ENCODE measurements around the gene TREH. TPM values are rescaled to one million over a fixed set of nuclear protein-coding genes. Genes with fewer than 3 reads are reported as not detected.
A peak's percentile ranks its signal among the peaks of the same experiment; 100 is the strongest.

The TREH gene
- total RNA-seq, 1 donor from 2014 or later, result not detected

DNA sequence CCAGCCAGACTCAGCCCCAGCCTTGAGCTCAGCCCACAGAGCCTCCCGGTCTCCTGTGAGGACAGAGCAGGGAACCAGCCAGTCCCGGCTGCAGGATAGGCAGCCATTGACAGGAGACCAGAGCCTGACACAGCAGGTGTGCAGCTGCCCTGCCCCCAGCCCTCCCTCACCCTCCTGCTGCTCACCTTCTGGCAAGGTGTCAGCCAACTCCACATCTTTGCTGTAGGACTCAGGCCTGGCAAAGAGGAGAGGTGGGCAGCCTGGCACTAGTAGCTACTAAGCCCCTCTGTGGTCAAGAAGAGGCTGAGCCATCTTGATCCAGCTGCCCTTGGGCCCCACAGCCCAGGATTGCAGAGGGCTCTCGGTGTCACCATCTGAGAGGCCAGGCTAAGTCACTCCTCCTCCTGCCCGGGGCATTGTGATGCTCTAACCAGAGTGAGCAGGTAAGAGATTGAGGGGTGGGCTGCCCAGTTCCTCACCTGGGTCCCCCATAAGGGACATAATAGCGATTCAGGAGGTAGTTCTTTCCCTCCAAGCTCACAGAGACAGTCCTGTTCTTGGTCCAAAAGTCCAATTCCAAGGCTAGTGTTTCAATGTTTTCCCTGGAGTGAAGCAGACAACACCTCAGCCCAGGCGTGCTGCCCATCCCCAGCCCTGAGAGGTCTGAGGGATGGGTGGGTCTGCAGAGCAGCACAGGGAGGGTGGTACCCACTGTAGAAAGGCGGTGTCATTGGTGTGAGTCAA, 18.6 kb downstream of the TREH start:
- DNase-seq (ENCODE audit: low read depth), result no peak
- Histone ChIP-seq H2AFZ (ENCODE audit: low read depth, low read length) (no peak overlapping the region), H3K4me2 (ENCODE audit: low read length) (no peak overlapping the region), H4K20me1 (ENCODE audit: insufficient read depth, low read length) (peaks cover 57% of the 10 kb centered on the region), H3K9ac (ENCODE audit: low read length) (no peak overlapping the region), H3K4me3 (ENCODE audit: insufficient read depth, low read depth, low read length) (no peak overlapping the region), H3K36me3 (ENCODE audit: insufficient read depth, low read length) (peaks cover 10% of the 10 kb centered on the region), H3K4me1 (ENCODE audit: insufficient read depth, low read length) (peaks cover 10% of the 10 kb centered on the region), H3K27ac (ENCODE audit: low read depth, low read length) (no peak overlapping the region), H3K79me2 (ENCODE audit: insufficient read depth, low read length) (no peaks in the 10 kb centered on the region), H3K9me3 (ENCODE audit: insufficient read depth, low read depth, low read length) (no peaks in the 10 kb centered on the region), H3K27me3 (ENCODE audit: insufficient read depth, low read length) (no peaks in the 10 kb centered on the region)
- Mint-ChIP-seq H3K27me3 (ENCODE audit: low read depth, unreplicated experiment) (no peaks in the 10 kb centered on the region), H3K4me3 (ENCODE audit: unreplicated experiment) (no peak overlapping the region), H3K9me3 (ENCODE audit: unreplicated experiment) (no peaks in the 10 kb centered on the region), H3K4me1 (ENCODE audit: low read depth, unreplicated experiment) (peaks cover 8% of the 10 kb centered on the region), H3K27ac (ENCODE audit: unreplicated experiment) (peak overlapping the region; percentile 83), H3K36me3 (ENCODE audit: low read depth, unreplicated experiment) (peaks cover 5% of the 10 kb centered on the region)
- FAIRE-seq, result no peak
- TF ChIP-seq, protein P1, sequence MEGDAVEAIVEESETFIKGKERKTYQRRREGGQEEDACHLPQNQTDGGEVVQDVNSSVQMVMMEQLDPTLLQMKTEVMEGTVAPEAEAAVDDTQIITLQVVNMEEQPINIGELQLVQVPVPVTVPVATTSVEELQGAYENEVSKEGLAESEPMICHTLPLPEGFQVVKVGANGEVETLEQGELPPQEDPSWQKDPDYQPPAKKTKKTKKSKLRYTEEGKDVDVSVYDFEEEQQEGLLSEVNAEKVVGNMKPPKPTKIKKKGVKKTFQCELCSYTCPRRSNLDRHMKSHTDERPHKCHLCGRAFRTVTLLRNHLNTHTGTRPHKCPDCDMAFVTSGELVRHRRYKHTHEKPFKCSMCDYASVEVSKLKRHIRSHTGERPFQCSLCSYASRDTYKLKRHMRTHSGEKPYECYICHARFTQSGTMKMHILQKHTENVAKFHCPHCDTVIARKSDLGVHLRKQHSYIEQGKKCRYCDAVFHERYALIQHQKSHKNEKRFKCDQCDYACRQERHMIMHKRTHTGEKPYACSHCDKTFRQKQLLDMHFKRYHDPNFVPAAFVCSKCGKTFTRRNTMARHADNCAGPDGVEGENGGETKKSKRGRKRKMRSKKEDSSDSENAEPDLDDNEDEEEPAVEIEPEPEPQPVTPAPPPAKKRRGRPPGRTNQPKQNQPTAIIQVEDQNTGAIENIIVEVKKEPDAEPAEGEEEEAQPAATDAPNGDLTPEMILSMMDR (IDR thresholded peaks at IDR 0.05; ENCODE audit: insufficient read depth, low read depth, low read length), result no peak
- no peak for TF ChIP-seq EZH2 (IDR thresholded peaks at IDR 0.05; ENCODE audit: insufficient read depth, low read length)

- no peak for FAIRE-seq
- H2AFZ ChIP-seq (ENCODE audit: low read depth, low read length), result no peak overlapping the region
- H4K20me1 ChIP-seq (ENCODE audit: insufficient read depth, low read length), result peaks cover 65% of the 10 kb centered on the region
- no peaks in the 10 kb centered on the region for H3K9me3 ChIP-seq (ENCODE audit: insufficient read depth, low read depth, low read length)
- peaks cover 10% of the 10 kb centered on the region for H3K4me1 ChIP-seq (ENCODE audit: insufficient read depth, low read length)
- Mint-ChIP-seq H3K4me1 (ENCODE audit: low read depth, unreplicated experiment) (peaks cover 8% of the 10 kb centered on the region), H3K9me3 (ENCODE audit: unreplicated experiment) (no peaks in the 10 kb centered on the region), H3K27me3 (ENCODE audit: low read depth, unreplicated experiment) (no peaks in the 10 kb centered on the region), H3K4me3 (ENCODE audit: unreplicated experiment) (no peak overlapping the region), H3K36me3 (ENCODE audit: low read depth, unreplicated experiment) (peaks cover 5% of the 10 kb centered on the region), H3K27ac (ENCODE audit: unreplicated experiment) (peak overlapping the region; percentile 26)
- no peak overlapping the region for H3K4me2 ChIP-seq (ENCODE audit: low read length)
- no peak overlapping the region for H3K4me3 ChIP-seq (ENCODE audit: insufficient read depth, low read depth, low read length)
- H3K27ac ChIP-seq (ENCODE audit: low read depth, low read length), result no peak overlapping the region
- H3K79me2 ChIP-seq (ENCODE audit: insufficient read depth, low read length), result no peaks in the 10 kb centered on the region
- H3K27me3 ChIP-seq (ENCODE audit: insufficient read depth, low read length), result no peaks in the 10 kb centered on the region
- no peak overlapping the region for H3K9ac ChIP-seq (ENCODE audit: low read length)
- H3K36me3 ChIP-seq (ENCODE audit: insufficient read depth, low read length), result peaks cover 12% of the 10 kb centered on the region
- no peak for DNase-seq (ENCODE audit: low read depth)
- no peak for TF ChIP-seq EZH2 (IDR thresholded peaks at IDR 0.05; ENCODE audit: insufficient read depth, low read length)
- TF ChIP-seq, protein P1 (IDR thresholded peaks at IDR 0.05; ENCODE audit: insufficient read depth, low read depth, low read length), result no peak
Measured at GRCh38 chr11:118659953-118660680, 19.3 kb downstream of the TREH start.
